Measurements from ENCODE around the gene SLC6A13. TPM values are rescaled to one million over a fixed set of nuclear protein-coding genes. Genes with fewer than 3 reads are reported as not detected.
A peak's percentile ranks its signal among the peaks of the same experiment; 100 is the strongest.

SLC6A13 gene
- total and polyA plus RNA-seq, 2 of the 13 experiments (the other 11 are each of a cell fraction or from before 2014, with no cell fraction given) = 0.05 to 0.15 TPM

GRCh38 chr12:185576-185955 lies 77.1 kb downstream of the SLC6A13 start:
- WGBS (ENCODE audit: low lambda C conversion rate) = 30% methylated on average over 1 of the region's 8 CpGs
- POLR2A ChIA-PET = no interaction called here
- peaks cover 9 to 17% of the 10 kb centered on the region in 2 experiments; a peak in 3 of 5 replicates for H3K27me3 ChIP-seq (ENCODE audit: control insufficient read depth in 1 of 2, insufficient read depth in 2 of 2, low read length in 2 of 2)
- no peak overlapping the region for H2AFZ ChIP-seq (ENCODE audit: low read length)
- in situ Hi-C loops (cut with HindIII; ENCODE audit: extremely low pct_ligation_motif_present, low pct_unique_long_range_greater_than_20kb) = no loop called here
- H3K9ac ChIP-seq (ENCODE audit: insufficient read depth, low read depth, low read length) = no peak overlapping the region
- H3K36me3 ChIP-seq (replicated peaks in 1 of 2; ENCODE audit: control insufficient read depth in 1 of 2, insufficient read depth in 2 of 2, low read length in 2 of 2) = no peaks in the 10 kb centered on the region
- TF ChIP-seq BHLHE40 (IDR thresholded peaks at IDR 0.05; ENCODE audit: low read length) (0 out of 2 replicates have a peak, but pooled peaks have one; percentile 11), ZMYM2 (CRISPR knock-in tag; IDR thresholded peaks at IDR 0.05) (no peak)
- DNase-seq (ENCODE audit: low spot score) (no peak), FAIRE-seq (no peak), ATAC-seq (no peak)
- H3K4me2 ChIP-seq (ENCODE audit: low read depth, low read length) = no peak overlapping the region
- CTCF ChIA-PET (ENCODE audit: low intra/inter-chr PET ratio, low total read pairs) = no interaction called here
- intact Hi-C loops (cut with micrococcal nuclease; ENCODE audit: unreplicated experiment) = no loop called here
- no peaks in the 10 kb centered on the region for H3K79me2 ChIP-seq (ENCODE audit: insufficient read depth, low read length)
- peaks cover 8% of the 10 kb centered on the region; the same call in 1 of the 2 replicates for H3K4me1 ChIP-seq (ENCODE audit: insufficient read depth, low read length)
- H3K4me3 ChIP-seq (replicated peaks in 1 of 3; ENCODE audit: insufficient read depth in 1 of 3, low read depth in 2 of 3, low read length in 3 of 3) = no peak overlapping the region
- no peaks in the 10 kb centered on the region for H4K20me1 ChIP-seq (ENCODE audit: insufficient read depth, low read length)
- BruUV-seq (replicated peaks) = no TSS peak
- H3K9me3 ChIP-seq (ENCODE audit: low read length) = no peaks in the 10 kb centered on the region
- H3K27ac ChIP-seq (ENCODE audit: extremely low read length, insufficient read depth, low read length) = no peak overlapping the region

DNA sequence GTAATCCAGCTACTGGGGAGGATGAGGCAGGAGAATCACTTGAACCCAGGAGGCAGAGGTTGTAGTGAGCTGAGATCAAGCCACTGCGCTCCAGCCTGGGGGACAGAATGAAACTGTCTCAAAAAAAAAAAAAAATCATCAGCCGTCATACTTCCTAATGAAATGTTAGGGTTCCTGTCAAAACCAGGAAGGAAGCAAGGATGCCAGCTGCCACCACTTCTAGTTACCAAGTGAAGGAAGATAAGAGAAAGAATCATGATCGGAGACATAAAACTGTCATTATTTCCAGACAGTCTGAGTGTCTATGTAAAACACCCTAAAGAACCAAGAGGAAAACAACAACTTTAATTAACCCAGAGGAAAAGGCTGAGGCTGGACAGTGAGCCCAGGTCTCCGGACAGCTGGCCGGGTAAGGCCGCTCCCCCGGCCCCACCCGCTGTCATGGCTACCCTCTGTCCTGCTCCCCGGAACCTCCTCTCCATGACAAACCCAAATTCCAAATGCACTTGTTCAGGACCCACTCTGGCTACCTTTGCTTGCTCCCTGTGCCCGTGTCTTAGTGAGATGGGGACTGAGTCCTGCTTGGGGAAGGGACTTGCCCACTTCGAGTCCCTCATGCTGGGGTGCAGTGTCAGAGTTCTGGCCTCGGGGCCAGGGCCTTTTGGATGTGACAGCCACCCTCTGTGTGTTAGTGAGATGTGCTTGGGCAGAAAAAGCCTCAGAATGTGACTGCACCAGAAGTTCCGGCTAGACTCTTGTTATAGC lies 77.6 kb downstream of the SLC6A13 start:
- POLR2A ChIA-PET = no interaction called here
- Histone ChIP-seq H3K9ac (ENCODE audit: insufficient read depth, low read depth, low read length) (no peak overlapping the region), H3K36me3 (replicated peaks in 1 of 2; ENCODE audit: control insufficient read depth in 1 of 2, insufficient read depth in 2 of 2, low read length in 2 of 2) (no peaks in the 10 kb centered on the region), H3K4me3 (replicated peaks in 1 of 3; ENCODE audit: insufficient read depth in 1 of 3, low read depth in 2 of 3, low read length in 3 of 3) (no peak overlapping the region), H3K4me2 (ENCODE audit: low read depth, low read length) (no peak overlapping the region), H4K20me1 (ENCODE audit: insufficient read depth, low read length) (no peaks in the 10 kb centered on the region), H2AFZ (ENCODE audit: low read length) (no peak overlapping the region), H3K79me2 (ENCODE audit: insufficient read depth, low read length) (no peaks in the 10 kb centered on the region), H3K4me1 (ENCODE audit: insufficient read depth, low read length) (peaks cover 14% of the 10 kb centered on the region; the same call in 1 of the 2 replicates), H3K9me3 (ENCODE audit: low read length) (no peaks in the 10 kb centered on the region), H3K27ac (ENCODE audit: extremely low read length, insufficient read depth, low read length) (no peak overlapping the region), H3K27me3 (ENCODE audit: control insufficient read depth in 1 of 2, insufficient read depth in 2 of 2, low read length in 2 of 2) (peaks cover 9 to 19% of the 10 kb centered on the region in 2 experiments; a peak in 3 of 5 replicates)
- intact Hi-C loops (cut with micrococcal nuclease; ENCODE audit: unreplicated experiment) (no loop called here), in situ Hi-C loops (cut with HindIII; ENCODE audit: extremely low pct_ligation_motif_present, low pct_unique_long_range_greater_than_20kb) (no loop called here)
- BruUV-seq (replicated peaks) = no TSS peak
- no peak for ATAC-seq
- WGBS (ENCODE audit: low lambda C conversion rate) = 55% methylated on average over 11 of the region's 13 CpGs
- CTCF ChIA-PET (ENCODE audit: low intra/inter-chr PET ratio, low total read pairs) = no interaction called here
- no peak for DNase-seq (ENCODE audit: low spot score)
- TF ChIP-seq, protein P1, sequence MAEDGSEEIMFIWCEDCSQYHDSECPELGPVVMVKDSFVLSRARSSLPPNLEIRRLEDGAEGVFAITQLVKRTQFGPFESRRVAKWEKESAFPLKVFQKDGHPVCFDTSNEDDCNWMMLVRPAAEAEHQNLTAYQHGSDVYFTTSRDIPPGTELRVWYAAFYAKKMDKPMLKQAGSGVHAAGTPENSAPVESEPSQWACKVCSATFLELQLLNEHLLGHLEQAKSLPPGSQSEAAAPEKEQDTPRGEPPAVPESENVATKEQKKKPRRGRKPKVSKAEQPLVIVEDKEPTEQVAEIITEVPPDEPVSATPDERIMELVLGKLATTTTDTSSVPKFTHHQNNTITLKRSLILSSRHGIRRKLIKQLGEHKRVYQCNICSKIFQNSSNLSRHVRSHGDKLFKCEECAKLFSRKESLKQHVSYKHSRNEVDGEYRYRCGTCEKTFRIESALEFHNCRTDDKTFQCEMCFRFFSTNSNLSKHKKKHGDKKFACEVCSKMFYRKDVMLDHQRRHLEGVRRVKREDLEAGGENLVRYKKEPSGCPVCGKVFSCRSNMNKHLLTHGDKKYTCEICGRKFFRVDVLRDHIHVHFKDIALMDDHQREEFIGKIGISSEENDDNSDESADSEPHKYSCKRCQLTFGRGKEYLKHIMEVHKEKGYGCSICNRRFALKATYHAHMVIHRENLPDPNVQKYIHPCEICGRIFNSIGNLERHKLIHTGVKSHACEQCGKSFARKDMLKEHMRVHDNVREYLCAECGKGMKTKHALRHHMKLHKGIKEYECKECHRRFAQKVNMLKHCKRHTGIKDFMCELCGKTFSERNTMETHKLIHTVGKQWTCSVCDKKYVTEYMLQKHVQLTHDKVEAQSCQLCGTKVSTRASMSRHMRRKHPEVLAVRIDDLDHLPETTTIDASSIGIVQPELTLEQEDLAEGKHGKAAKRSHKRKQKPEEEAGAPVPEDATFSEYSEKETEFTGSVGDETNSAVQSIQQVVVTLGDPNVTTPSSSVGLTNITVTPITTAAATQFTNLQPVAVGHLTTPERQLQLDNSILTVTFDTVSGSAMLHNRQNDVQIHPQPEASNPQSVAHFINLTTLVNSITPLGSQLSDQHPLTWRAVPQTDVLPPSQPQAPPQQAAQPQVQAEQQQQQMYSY (CRISPR knock-in tag; IDR thresholded peaks at IDR 0.05) = no peak
- no peak for TF ChIP-seq SMC3 (IDR thresholded peaks at IDR 0.05; ENCODE audit: low read length)
- no peak for TF ChIP-seq NCOA2 (CRISPR knock-in tag; IDR thresholded peaks at IDR 0.05)
- TF ChIP-seq KAT7 (CRISPR knock-in tag; IDR thresholded peaks at IDR 0.05; ENCODE audit: borderline replicate concordance) = no peak
- FAIRE-seq = no peak
